HepG2 (cell line): ENCODE measurements around the gene SCUBE1. TPM values are rescaled to one million over a fixed set of nuclear protein-coding genes. Genes with fewer than 3 reads are reported as not detected.

Experiments
- ATAC-seq: fragments of 200-7000 bp; cut with Tn5 transposase; 3 replicates; pipeline ENCODE4 v1.9.1; 2020; ENCODE audit warnings: mild to moderate bottlenecking, moderate library complexity
- BruUV-seq: library from RNA; stranded (reverse); fragments of 400-500 nt; replicated peaks from 2 replicates; lab custom pipeline; 2021; lab: Mats Ljungman, UMichigan
- CTCF ChIA-PET: fragments of 300-600 bp; formaldehyde crosslinking; extraction: SDS; loops from one replicate; lab custom pipeline; 2021; ENCODE audit warnings: low total read pairs, inconsistent platforms, low intra/inter-chr PET ratio; lab: Yijun Ruan, JAX
- POLR2A ChIA-PET: fragments of 350-600 bp; sonication (Branson Sonifier 250); formaldehyde crosslinking; loops from one replicate; lab custom pipeline; 2020; ENCODE audit warnings: antibody characterized with exemption, inconsistent platforms; lab: Yijun Ruan, JAX
- DNase-seq: peaks from one replicate; pipeline ENCODE4 v3.0.0-alpha.2; 2015; ENCODE audit warnings: low spot score
- FAIRE-seq: peaks from 3 replicates; lab custom pipeline; 2011; peaks lifted over from hg19 to GRCh38; lab: Jason Lieb, UNC
- H2AFZ ChIP-seq: one replicate; pipeline ENCODE4 v1.6.1; 2011; ENCODE audit warnings: low read length, inconsistent platforms
- H3K27ac ChIP-seq: fragments of 300-600 bp; 3 replicates; pipeline ENCODE4 v1.8.0; 2011; ENCODE audit warnings: mixed run types, mild to moderate bottlenecking, mixed read lengths, low read length, inconsistent platforms; ENCODE audit not compliant: insufficient read depth; ENCODE audit errors: extremely low read length
- H3K27me3 ChIP-seq, 2 experiments: fragments of 200-600 bp in 1 of 2; 2 replicates in 1 of 2; 3 replicates in 1 of 2; pipeline versions ENCODE4 v1.6.0 to v1.8.0; 2011; ENCODE audit warnings: low read length in 2 of 2, mild to moderate bottlenecking in 2 of 2, moderate library complexity in 2 of 2, inconsistent platforms in 1 of 2; ENCODE audit not compliant: insufficient read depth in 2 of 2, control insufficient read depth in 1 of 2
- H3K36me3 ChIP-seq, 2 experiments: fragments of 200-600 bp in 1 of 2; replicated peaks in 1 of 2; 2 replicates in 1 of 2; 3 replicates in 1 of 2; pipeline versions ENCODE4 v1.5.1 to v1.8.0; 2011; ENCODE audit warnings: low read length in 2 of 2, inconsistent platforms in 1 of 2; ENCODE audit not compliant: insufficient read depth in 2 of 2, control insufficient read depth in 1 of 2
- H3K4me1 ChIP-seq: 2 replicates; pipeline ENCODE4 v1.5.1; 2012; ENCODE audit warnings: low read length, inconsistent platforms; ENCODE audit not compliant: insufficient read depth
- H3K4me2 ChIP-seq: 2 replicates; pipeline ENCODE4 v1.6.0; 2011; ENCODE audit warnings: low read depth, low read length, inconsistent platforms
- H3K4me3 ChIP-seq, 3 experiments: fragments of 200-600 bp in 1 of 3; sonication (generic), shearing (Covaris generic) in 1 of 3; replicated peaks in 1 of 3; 2 replicates each; pipeline ENCODE4 v1.5.1; 2011 to 2016; ENCODE audit warnings: low read length in 3 of 3, inconsistent platforms in 2 of 3, low read depth in 2 of 3, mild to moderate bottlenecking in 2 of 3, control low read depth in 1 of 3, mixed read lengths in 1 of 3; ENCODE audit not compliant: insufficient read depth in 1 of 3
- H3K79me2 ChIP-seq: one replicate; pipeline ENCODE4 v1.6.1; 2011; ENCODE audit warnings: low read length, inconsistent platforms; ENCODE audit not compliant: insufficient read depth
- H3K9ac ChIP-seq: 2 replicates; pipeline ENCODE4 v1.6.0; 2011; ENCODE audit warnings: mild to moderate bottlenecking, low read depth, low read length, inconsistent platforms; ENCODE audit not compliant: insufficient read depth
- H3K9me3 ChIP-seq: 2 replicates; pipeline ENCODE4 v1.5.1; 2012; ENCODE audit warnings: mild to moderate bottlenecking, low read length
- H4K20me1 ChIP-seq: 2 replicates; pipeline ENCODE4 v1.6.0; 2011; ENCODE audit warnings: inconsistent platforms, mild to moderate bottlenecking, low read length, moderate library complexity; ENCODE audit not compliant: insufficient read depth
- CREB1 ChIP-seq, 2 experiments: fragments of 450-650 bp in 1 of 2; IDR thresholded peaks; 2 replicates each; pipeline ENCODE4 v1.6.1; 2016 to 2017; ENCODE audit warnings: control low read depth in 1 of 2, mild to moderate bottlenecking in 1 of 2, missing compliant biosample characterization in 1 of 2, missing genetic modification characterization in 1 of 2
- RXRB ChIP-seq: IDR thresholded peaks from 2 replicates; pipeline ENCODE4 v1.6.1; 2016; ENCODE audit warnings: borderline replicate concordance, missing genetic modification reagents, missing compliant biosample characterization
- TBP ChIP-seq: sonication (generic); formaldehyde crosslinking; IDR thresholded peaks from 2 replicates; pipeline ENCODE4 v1.5.0; 2020; ENCODE audit warnings: missing genetic modification reagents
- ZNF34 ChIP-seq: sonication (generic); formaldehyde crosslinking; IDR thresholded peaks from 2 replicates; pipeline ENCODE4 v1.4.0; 2020; ENCODE audit warnings: mild to moderate bottlenecking, missing genetic modification reagents, borderline replicate concordance
- ZNF7 ChIP-seq: IDR thresholded peaks from 2 replicates; pipeline ENCODE4 v1.6.1; 2016; ENCODE audit warnings: missing biosample characterization, missing genetic modification reagents
- WGBS: methylation state at CpG from one replicate; pipeline ENCODE4 v1.1.6; 2017; ENCODE audit warnings: low lambda C conversion rate; 5-methylcytosine and 5-hydroxymethylcytosine counted together
- in situ Hi-C: cut with HindIII; loops from 2 replicates; pipeline ENCODE4 v1.10.0; 2017; ENCODE audit warnings: low pct_unique_long_range_greater_than_20kb; ENCODE audit not compliant: extremely low pct_ligation_motif_present
- intact Hi-C: fragments of 100-400 bp; cut with micrococcal nuclease; formaldehyde crosslinking; loops from one replicate; pipeline ENCODE4 v1.10.0; 2022; ENCODE audit not compliant: unreplicated experiment
- polyA plus RNA-seq, 8 experiments: library from polyadenylated mRNA; depleted of rRNA in 3 of 8; stranded (reverse) in 7 of 8; unstranded in 1 of 8; fragments of >200 nt; fragmentation: Illumina TruSeq in 4 of 8; extraction: Trizol in 4 of 8; gene quantifications; 2 replicates each; pipeline versions ENCODE4 v1.2.1 to v1.2.3, GENCODE V29; 2011 to 2016; ENCODE audit warnings: low read depth in 4 of 8, missing spikeins in 1 of 8, mixed read lengths in 1 of 8; ENCODE audit not compliant: insufficient read depth in 1 of 8
- total RNA-seq, 5 experiments: library from RNA; depleted of rRNA; stranded (reverse); fragments of >200 nt; fragmentation: Illumina TruSeq; extraction: Trizol; gene quantifications; 2 replicates each; pipeline ENCODE4 v1.2.3, GENCODE V29; 2016; ENCODE audit warnings: low read depth in 1 of 5

The SCUBE1 gene
- total and polyA plus RNA-seq, 2 of the 13 experiments (the other 11 are each of a cell fraction or from before 2014, with no cell fraction given), result under 0.01 to 0.05 TPM

DNA sequence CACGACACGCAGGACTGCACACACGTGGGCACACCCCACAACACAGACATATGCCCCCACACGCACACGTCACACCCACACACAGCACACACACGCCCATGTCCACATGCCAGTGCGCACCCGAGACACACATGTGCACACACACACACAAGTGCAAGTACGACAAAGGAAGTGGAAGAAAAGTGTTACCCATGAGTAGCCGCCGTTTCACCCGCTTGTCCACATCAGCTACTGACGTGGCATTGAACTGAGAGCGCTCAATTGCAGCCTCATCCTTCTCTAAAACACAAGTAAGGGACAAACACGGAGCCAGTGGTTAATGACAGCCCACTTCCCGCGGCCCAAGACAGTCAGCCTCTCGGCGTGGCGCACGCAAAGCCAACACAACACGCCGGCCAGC lies 87.9 kb downstream of the SCUBE1 start:
- DNase-seq (no peak), FAIRE-seq (no peak), ATAC-seq (no peak)
- Histone ChIP-seq H3K4me1 (peaks cover 10% of the 10 kb centered on the region), H4K20me1 (no peaks in the 10 kb centered on the region), H3K36me3 (no peaks in the 10 kb centered on the region), H3K27ac (no peak overlapping the region), H3K9ac (no peak overlapping the region), H3K4me3 (no peak overlapping the region), H2AFZ (no peak overlapping the region), H3K27me3 (peaks cover 12 to 91% of the 10 kb centered on the region in 2 experiments), H3K4me2 (no peak overlapping the region), H3K9me3 (no peaks in the 10 kb centered on the region)
- ChIA-PET POLR2A (no interaction called here), CTCF (no interaction called here)
- in situ Hi-C loops (no loop called here), intact Hi-C loops (no loop called here)
- no TSS peak for BruUV-seq
- TF ChIP-seq CREB1 (IDR thresholded peaks at IDR 0.05) (peak; percentile 41; the same call in 1 of the 2 replicates), CREB1 (CRISPR knock-in tag; IDR thresholded peaks at IDR 0.05) (no peak), ZNF7 (CRISPR knock-in tag) (no peak)
- TF ChIP-seq, all 625 proteins: peak for 1
- H3K79me2 ChIP-seq, result no peaks in the 10 kb centered on the region
- 58% methylated on average over 20 of the region's 23 CpGs for WGBS

DNA sequence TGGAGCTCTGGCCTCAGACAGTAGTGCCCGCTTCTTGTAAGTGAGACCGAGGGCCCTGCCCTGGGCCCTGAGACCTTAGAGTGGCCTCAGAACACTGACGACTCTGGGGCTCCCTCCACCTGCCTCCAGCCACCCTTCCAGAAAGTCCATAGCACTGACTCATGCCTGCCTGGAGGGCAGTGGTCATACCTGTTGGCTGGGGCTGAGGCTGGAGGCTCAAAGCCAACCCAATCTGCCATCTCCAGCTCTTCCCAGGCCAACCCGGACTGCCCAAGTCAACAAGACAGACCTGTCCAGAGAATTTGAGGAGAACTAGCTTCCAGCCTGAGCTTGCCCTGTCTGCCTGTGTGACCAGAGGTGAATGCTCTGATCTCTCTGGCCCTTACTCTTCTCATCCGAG lies 89.3 kb downstream of the SCUBE1 start:
- no peak overlapping the region for H3K4me2 ChIP-seq
- no peaks in the 10 kb centered on the region for H3K79me2 ChIP-seq
- H3K4me3 ChIP-seq, result no peak overlapping the region
- H3K27me3 ChIP-seq, result peaks cover 12 to 83% of the 10 kb centered on the region in 2 experiments
- no peak overlapping the region for H3K27ac ChIP-seq
- in situ Hi-C loops, result no loop called here
- DNase-seq (no peak), FAIRE-seq (no peak), ATAC-seq (no peak)
- H4K20me1 ChIP-seq, result no peaks in the 10 kb centered on the region
- CTCF ChIA-PET, result no interaction called here
- no peaks in the 10 kb centered on the region for H3K36me3 ChIP-seq
- intact Hi-C loops, result no loop called here
- no peak overlapping the region for H2AFZ ChIP-seq
- TF ChIP-seq TBP (CRISPR knock-in tag) (no peak), ZNF34 (CRISPR knock-in tag) (no peak), RXRB (no peak)
- no peaks in the 10 kb centered on the region for H3K9me3 ChIP-seq
- BruUV-seq, result no TSS peak
- peaks cover 10% of the 10 kb centered on the region for H3K4me1 ChIP-seq
- POLR2A ChIA-PET, result no interaction called here
- no peak overlapping the region for H3K9ac ChIP-seq
- no CpG with 5 or more reads among the region's 5 CpGs for WGBS
